Effector memory CD4-positive, alpha-beta T cell (primary cell): ENCODE results near the gene APOL6.
"Not testable (repeated sequence)": the region's sequence is repeated elsewhere in the genome, so short reads cannot be mapped to it uniquely, and the experiment has no call there.

ENCODE experiments used
- DNase-seq, 3 donors: peaks; one replicate each; pipeline ENCODE4 v3.0.0-alpha.2; 2020
- H3K27ac ChIP-seq: 2 replicates; pipeline ENCODE4 v1.7.0; 2013; ENCODE audit warnings: mild to moderate bottlenecking, low read length, moderate library complexity; ENCODE audit not compliant: insufficient read depth, poor library complexity, severe bottlenecking
- H3K27me3 ChIP-seq: replicated peaks from 2 replicates; pipeline ENCODE4 v1.7.0; 2013; ENCODE audit warnings: mild to moderate bottlenecking, low read length; ENCODE audit not compliant: insufficient read depth, control insufficient read depth, poor library complexity, severe bottlenecking
- H3K36me3 ChIP-seq: 2 replicates; pipeline ENCODE4 v1.7.0; 2013; ENCODE audit warnings: mild to moderate bottlenecking, low read length, moderate library complexity; ENCODE audit not compliant: control insufficient read depth, insufficient read depth
- H3K4me1 ChIP-seq: 2 replicates; pipeline ENCODE4 v1.7.0; 2013; ENCODE audit warnings: low read length, mild to moderate bottlenecking; ENCODE audit not compliant: control insufficient read depth, insufficient read depth, poor library complexity, severe bottlenecking
- H3K4me3 ChIP-seq: 2 replicates; pipeline ENCODE4 v1.7.0; 2013; ENCODE audit warnings: low read length, low read depth, mild to moderate bottlenecking; ENCODE audit not compliant: insufficient read depth, poor library complexity, severe bottlenecking
- H3K9me3 ChIP-seq: 2 replicates; pipeline ENCODE4 v1.7.0; 2013; ENCODE audit warnings: mild to moderate bottlenecking, low read length, moderate library complexity; ENCODE audit not compliant: control insufficient read depth

Gene APOL6

DNA sequence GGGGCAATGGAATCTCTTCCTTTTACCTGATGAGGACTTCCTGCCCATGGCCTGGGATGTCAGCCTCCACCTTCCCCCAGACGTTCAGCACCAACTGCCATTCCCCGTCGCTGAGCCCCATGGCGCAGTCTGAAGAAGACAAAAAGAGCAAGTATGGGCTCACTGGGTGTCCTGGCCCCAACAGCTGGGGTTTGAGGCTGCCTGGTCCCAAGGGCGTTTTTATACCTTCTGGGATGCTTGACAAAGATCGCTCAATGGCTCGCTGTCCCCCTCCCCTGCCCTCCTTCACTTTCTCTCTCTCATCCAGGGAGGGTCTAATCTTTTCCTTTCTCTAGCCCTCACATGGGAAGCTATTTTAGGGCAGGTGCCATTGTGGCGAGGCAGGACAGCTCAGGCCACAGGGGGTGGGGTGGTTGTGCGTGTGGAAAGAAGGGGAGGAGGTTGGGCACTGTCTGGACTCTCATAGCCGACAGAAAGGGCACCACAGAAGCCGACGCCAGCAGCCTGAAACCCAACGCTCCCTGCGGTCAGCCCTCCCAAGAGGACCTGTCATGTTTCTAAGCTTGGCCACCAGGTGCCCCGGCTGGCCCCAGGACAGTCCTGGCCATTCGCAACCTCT, 31.0 kb upstream of the APOL6 start, which contains the start of gene MB:
MB (minus strand) TSS at position 193 of the 619 bp plus-strand sequence; CDS start at position 121, 72 bp downstream.
- Histone ChIP-seq H3K4me3 (no peak within 1 kb of the TSS), H3K36me3 (no peaks in the 10 kb centered on the region), H3K27me3 (no peaks in the 10 kb centered on the region), H3K9me3 (no peaks in the 10 kb centered on the region), H3K4me1 (peaks cover 4% of the 10 kb centered on the region), H3K27ac (no peak within 1 kb of the TSS)
- DNase-seq = no peak

DNA sequence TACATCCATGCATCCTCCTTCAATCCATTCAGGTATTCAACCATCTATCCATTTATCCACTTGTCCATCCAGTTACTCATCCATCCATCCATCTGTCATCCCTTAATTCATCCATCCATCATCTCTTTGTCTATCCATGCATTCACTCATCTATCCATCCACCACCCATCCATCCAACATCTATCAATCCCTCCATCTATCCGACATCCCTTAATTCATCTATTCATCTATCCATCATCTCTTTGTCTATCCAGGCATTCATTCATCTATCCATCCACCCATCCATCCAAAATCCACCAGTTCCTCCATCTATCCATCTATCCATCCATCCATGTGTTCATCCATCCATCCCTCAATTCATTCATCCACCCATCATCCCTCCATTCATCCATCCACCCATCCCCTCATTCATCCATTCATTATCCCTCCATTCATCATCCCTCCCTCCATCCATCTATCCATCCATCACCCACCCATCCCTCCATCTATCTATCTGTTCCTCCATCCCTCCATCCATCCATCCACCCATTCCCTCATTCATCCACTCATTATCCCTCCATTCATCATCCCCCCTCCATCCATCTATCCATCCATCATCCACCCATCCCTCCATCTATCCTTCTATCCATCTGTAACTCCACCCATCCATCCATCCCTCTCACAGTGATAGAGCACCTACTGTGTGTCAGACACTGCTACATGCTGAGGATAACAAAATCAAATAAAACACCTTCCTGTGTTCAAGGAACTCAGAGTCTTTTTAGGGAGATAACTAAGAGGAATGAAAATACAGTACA, 29.6 kb upstream of the APOL6 start:
- H3K27me3 ChIP-seq = no peaks in the 10 kb centered on the region
- H3K4me3 ChIP-seq = no peak overlapping the region
- no peaks in the 10 kb centered on the region for H3K36me3 ChIP-seq
- H3K27ac ChIP-seq = no peak overlapping the region
- H3K4me1 ChIP-seq = peaks cover 4% of the 10 kb centered on the region
- no peaks in the 10 kb centered on the region for H3K9me3 ChIP-seq
- no peak for DNase-seq

DNA sequence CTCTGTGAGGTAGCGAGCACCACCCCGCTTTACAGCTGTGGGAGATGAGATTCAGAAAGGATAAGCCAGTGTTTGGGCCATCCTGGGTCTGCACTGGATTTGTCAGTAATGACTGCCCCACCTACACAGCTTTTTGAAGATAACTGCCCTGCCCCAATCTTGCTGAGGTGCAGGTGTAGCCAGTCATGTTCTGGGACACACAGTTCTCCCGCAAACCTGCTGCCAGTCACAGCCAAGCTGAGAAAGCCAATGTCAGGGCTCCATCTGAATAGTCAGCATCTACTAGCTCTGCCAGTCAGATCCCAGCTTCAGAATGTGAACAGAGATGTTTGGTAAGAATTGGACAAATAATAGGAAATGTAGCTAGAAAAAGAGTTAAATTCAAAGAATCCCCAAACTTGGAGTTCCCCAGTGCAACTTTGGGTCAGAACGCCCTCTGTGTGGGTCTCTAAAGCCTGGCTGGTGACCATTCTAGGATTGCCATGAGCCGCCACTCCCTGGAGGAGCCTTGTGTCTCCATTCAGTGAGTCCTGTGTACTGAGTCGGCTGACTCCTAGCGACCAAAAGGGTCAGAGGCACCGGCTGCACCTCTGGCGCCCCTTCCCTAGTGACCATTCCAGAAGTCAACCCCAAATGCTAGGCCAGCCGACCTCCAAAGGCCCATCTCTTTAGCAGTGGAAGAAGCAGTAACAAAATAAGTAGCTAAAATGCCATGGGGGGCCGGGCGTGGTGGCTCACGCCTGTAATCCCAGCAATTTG, 28.7 kb upstream of the APOL6 start:
- Histone ChIP-seq H3K4me3 (no peak overlapping the region), H3K27me3 (no peaks in the 10 kb centered on the region), H3K36me3 (no peaks in the 10 kb centered on the region), H3K9me3 (no peaks in the 10 kb centered on the region), H3K27ac (no peak overlapping the region), H3K4me1 (peaks cover 4% of the 10 kb centered on the region)
- DNase-seq = no peak

DNA sequence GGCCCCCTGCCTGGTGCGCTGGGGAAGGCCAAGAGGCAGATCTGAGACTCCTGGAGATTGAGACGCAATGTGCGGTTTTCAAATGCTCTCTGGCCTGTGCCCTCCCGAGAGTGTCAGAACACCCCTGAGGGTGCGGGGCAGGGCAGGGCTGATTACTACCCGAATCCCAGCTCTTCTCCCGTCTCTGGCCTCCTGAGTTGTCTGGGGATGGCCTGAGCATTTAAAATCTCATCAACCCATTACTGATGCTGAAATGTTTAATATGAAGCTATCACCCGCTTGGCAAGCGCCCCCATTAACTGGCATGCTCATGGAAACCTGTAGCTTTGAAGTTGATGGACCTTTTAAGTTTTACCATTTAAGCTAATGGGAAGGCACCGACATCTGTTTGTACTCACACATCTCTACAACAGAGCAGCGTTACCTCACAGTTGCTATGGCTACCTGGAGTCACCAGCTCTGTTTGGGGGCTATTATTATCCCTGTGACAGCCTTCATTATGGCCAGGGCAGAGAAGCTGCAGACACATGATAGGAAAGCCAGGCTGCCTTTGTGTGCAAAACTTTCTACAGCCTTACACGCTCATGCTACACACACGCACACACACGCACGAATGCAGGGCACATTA, 27.5 kb upstream of the APOL6 start:
- no peaks in the 10 kb centered on the region for H3K9me3 ChIP-seq
- H3K27me3 ChIP-seq = no peaks in the 10 kb centered on the region
- peaks cover 4% of the 10 kb centered on the region for H3K4me1 ChIP-seq
- no peak overlapping the region for H3K4me3 ChIP-seq
- no peaks in the 10 kb centered on the region for H3K36me3 ChIP-seq
- no peak overlapping the region for H3K27ac ChIP-seq
- DNase-seq = no peak

DNA sequence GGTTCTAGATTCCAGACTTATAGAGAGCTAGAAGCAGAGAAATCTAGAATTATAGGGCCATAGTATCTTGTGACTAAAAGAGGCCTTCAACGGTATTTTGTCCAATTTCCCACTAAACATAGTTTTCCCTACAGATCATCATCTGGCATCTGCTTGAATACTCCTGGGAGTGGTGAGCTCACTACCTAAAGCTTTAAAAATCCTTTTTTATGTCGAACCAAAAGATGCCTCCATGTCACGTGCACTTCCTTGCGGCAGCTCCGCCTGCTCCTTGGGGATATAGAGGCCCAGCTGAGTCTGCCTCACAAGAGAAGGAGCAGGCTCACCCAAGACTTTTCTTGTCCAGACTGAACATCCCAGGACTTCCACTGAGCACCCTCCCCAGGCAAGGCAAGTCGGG, 26.8 kb upstream of the APOL6 start:
- H3K36me3 ChIP-seq = no peaks in the 10 kb centered on the region
- no peaks in the 10 kb centered on the region for H3K9me3 ChIP-seq
- no peaks in the 10 kb centered on the region for H3K27me3 ChIP-seq
- no peak for DNase-seq
- H3K4me3 ChIP-seq = no peak overlapping the region
- H3K27ac ChIP-seq = no peak overlapping the region
- H3K4me1 ChIP-seq = no peaks in the 10 kb centered on the region

DNA sequence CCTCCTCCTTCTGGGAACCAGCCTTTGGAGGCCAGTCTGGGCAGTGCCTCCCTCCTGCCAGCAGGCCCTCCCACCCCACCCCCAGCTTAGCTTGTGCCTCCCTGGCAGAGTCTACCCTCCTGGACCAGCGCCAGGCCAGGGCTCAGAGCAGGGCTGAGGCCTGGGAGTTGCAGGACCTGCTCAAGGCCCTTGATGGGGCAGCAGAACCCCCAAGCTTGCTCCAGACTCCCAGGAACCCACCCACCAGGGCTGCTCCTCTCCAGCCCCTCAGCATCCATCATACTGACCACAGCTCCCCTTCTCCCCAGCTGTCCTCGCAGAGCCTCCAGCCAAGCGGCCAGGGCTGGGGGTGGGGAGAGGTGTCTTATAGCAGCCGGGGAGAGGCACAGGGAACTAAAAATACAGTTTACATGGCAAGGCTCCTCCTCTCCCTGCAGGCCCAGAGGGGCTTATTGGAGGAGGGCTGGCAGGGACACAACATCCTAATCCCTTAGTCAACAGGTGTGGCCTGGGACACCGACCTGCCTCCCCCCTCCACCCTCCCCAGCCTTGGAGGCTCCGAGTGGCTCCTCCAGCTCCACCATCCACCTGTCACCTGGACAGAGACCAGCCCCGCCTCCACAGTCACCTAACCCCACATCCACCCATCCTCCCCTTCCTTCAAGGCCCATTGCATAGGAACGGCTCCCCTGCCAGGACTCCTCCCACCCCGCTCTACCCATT, 25.9 kb upstream of the APOL6 start:
- Histone ChIP-seq H3K27me3 (no peaks in the 10 kb centered on the region), H3K4me1 (peaks cover 1% of the 10 kb centered on the region), H3K27ac (no peak overlapping the region), H3K36me3 (no peaks in the 10 kb centered on the region), H3K4me3 (no peak overlapping the region), H3K9me3 (no peaks in the 10 kb centered on the region)
- no peak for DNase-seq

DNA sequence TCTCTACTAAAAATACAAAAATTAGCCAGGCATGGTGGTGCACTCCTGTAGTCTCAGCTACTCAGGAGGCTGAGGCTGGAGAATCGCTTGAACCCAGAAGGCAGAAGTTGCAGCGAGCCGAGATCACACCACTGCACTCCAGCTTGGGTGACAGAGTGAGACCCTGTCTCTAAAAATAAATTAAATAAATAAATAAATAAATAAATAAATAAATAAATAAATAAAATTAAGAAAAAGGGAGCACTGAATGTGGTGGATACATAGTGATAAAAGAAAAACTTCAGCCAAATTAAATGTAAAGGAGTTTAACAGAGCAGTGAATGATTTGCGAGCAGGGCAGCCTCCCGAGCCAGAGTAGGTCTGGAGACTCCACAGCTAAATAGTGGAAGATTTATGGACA, 24.4 kb upstream of the APOL6 start:
- not testable (repeated sequence) for H3K36me3 ChIP-seq, H3K27me3 ChIP-seq, H3K9me3 ChIP-seq, H3K4me3 ChIP-seq, H3K27ac ChIP-seq, DNase-seq, H3K4me1 ChIP-seq

DNA sequence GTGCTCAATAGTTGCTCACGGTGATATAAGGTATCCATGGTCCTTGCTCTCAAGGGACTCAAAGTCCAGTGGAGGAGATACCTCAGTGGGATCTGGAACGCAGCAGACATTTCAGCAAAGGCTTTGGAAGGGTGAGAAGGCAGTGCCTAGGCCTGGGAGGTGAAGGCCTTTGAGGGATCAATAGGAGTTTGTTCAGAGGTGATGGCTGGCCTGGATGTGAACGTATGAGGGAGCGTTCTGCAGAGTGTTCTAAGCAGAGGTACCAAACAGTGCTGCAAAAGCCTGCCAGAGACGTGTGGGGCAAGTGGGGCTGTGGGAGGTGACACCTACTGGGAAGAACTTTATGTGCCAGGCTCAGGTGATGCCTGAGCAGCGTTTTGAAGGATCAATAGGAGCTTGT, 23.7 kb upstream of the APOL6 start:
- Histone ChIP-seq H3K4me1 (peaks cover 5% of the 10 kb centered on the region), H3K9me3 (no peaks in the 10 kb centered on the region), H3K36me3 (no peaks in the 10 kb centered on the region), H3K27me3 (no peaks in the 10 kb centered on the region), H3K4me3 (no peak overlapping the region), H3K27ac (no peak overlapping the region)
- DNase-seq = no peak

DNA sequence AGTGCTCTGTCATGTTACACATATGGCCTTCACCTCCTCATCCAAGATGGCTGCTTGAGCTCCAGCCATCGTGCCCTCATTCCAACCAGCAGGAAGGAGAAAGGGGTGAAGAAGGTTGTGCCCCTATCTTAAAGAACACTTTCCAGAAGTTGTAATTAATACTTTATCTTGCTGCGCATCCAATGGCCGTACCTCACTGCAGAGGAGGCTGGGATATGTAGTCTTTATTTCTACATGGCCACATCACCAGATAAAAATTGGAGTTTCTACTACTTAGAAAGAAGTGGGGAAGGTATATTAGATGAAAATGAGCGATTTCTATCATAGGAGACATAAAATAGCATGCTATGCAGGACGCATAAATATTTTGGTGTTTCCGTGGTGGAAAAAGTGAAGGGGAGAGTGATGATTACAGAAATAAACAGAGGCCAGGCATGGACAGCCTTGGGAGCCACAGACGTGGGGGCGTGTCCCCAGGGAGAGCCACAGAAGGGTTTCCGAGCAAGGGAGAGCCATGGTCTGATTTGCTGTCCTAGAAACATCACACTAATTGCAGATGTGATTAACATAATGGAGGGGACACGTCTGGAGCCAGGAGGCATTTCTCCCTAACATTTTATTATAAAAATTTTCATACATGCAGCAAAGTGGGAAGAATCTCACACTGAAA, 22.3 kb upstream of the APOL6 start:
- no peaks in the 10 kb centered on the region for H3K9me3 ChIP-seq
- peaks cover 5% of the 10 kb centered on the region for H3K4me1 ChIP-seq
- no peaks in the 10 kb centered on the region for H3K36me3 ChIP-seq
- no peak for DNase-seq
- no peak overlapping the region for H3K4me3 ChIP-seq
- H3K27ac ChIP-seq = no peak overlapping the region
- H3K27me3 ChIP-seq = no peaks in the 10 kb centered on the region
